ENCODE measurements around the gene KCNQ5.

Gene KCNQ5

DNA sequence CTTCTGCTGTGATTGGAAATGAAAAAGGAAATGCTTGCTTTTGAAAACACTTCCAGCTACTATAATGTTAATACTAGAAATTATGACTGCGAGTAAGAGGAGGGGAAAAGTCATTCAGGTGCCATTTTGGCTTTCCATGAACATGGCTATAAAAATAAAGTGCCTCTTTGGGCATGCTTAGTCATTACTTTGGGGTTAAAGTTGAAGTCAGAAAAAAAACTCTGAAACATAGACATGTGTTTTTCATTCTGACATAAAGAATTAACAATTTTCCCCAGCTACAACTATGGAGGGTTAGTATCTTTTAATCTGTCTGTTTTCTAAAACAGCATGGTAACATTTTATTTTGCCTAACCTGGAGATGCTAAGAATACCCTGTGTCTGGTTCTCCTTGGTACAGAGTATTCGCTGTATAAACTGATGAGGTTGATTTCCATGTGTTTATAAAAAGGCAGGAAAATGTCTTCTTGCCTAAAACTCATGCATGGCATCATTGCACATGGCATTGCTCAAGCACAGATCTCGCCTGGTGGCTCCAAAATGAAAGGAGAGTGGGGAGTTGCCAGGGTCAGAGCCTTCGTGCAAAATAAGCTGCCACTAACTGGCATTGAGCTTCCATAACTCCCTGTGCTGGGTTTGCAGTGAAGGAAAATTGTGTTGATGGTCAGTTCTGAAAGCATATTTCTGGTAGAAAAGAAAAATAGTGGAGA lies 188.9 kb downstream of the KCNQ5 start:
- no peak for DNase-seq

DNA sequence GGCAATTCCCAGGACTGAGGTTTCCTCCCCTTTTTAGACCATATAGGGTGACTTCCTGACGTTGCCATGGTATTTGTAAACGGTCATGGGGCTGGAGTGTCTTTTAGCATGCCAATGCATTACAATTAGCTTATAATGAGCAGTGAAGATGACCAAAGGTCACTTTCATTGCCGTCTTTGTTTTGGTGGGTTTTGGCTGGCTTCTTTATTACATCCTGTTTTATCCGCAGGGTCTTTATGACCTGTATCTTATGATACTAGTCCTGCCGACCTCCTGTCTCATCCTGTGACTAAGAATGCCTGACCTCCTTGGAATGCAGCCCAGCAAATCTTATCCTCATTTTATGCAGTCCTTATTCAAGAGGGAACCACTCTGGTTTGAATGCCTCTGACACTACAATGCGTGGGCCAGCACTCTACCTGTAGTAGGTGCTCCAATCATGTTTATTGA lies 190.1 kb downstream of the KCNQ5 start:
- DNase-seq: peak; percentile 16

DNA sequence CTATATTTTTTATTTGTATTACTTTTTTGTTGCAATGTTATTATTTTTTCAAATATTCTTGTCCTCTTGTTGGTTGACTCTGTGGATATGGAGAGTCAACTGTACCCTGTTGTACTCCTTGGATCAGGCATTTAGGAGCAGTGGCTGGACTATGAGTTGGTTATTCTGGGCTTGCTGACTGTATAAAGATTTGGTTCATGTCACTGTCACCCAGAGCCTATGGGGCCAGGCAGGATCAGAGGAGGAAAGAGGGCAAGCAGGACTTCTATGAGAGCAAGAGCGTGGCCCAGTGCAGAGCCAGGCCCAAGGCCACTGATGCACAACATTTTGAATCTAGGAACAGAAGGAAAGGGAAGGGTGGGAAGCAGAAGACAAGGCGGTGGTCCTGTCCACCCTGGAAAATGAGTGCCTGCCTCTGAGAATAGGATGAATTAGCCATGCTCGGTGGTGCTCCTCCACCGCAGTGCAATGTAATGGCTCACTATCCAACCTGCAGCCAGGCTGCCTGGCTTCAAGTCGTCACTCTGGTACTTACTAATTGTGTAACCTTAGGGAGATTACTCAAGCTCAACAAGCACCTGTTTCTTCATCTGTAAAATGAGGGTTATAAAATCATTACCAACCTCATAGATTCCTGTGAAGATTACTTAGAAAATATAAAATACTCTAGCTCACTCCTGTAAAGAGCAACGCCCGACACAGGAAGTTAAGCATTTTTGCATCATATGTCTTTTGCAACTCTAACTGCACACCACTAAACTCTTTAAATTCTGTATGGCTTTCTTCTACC lies 192.1 kb downstream of the KCNQ5 start:
- DNase-seq: no peak

DNA sequence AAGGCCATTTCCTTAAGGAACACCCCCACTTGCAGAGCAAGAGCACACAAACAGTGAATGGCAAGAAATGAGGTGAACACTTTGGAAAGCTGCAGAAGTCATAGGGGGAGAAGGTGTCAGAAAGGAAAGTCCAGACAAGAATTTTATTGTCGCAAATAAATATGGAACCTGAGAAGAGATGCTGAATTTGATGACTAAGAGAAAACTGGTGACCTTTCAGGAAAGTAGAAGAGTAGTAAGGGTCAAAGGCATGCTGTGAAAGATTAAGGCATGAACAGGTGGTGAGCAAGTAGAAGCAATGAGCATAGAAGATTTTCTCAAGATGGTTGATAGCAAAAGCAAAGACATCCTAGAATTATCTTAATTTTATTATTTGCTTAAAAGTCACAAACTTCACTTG lies 194.2 kb downstream of the KCNQ5 start:
- DNase-seq: no peak

DNA sequence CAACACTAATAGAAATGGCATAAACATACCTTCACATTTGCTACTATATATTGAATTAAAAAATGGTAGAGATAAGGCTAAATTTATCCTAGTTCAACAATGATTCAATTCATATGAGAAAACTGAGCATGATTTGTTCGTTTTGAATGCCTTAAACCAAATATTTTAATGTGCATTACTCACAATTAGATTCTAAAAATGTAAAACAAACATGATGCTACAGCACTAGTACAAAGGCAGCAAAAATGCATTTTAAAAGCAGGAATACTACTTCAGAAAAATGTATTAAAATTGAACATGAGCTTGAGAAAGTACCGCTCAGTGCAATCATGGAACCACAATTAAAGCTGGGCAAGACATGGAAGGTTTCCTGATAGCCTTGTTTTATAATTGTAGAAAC lies 195.3 kb downstream of the KCNQ5 start:
- DNase-seq: no peak

DNA sequence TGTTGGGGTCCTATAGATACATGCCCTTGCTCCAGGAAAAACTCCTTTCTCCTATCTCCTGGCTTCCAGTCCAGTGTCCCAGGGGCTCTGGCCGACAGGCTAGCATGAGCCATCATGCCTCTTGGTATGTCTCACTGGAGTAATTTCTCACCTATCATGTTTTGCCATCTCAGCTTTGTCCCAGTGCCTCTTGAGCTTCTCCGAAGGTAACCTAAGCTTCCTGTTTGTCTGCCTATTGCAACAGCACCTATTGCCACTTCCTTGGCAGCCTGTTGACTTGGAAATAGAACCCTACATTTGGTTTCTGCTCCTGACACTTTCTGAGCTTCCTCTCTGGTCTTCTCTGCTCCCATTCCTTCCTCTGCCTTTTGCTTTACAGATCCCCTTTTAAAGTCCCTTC lies 197.7 kb downstream of the KCNQ5 start:
- DNase-seq: no peak

DNA sequence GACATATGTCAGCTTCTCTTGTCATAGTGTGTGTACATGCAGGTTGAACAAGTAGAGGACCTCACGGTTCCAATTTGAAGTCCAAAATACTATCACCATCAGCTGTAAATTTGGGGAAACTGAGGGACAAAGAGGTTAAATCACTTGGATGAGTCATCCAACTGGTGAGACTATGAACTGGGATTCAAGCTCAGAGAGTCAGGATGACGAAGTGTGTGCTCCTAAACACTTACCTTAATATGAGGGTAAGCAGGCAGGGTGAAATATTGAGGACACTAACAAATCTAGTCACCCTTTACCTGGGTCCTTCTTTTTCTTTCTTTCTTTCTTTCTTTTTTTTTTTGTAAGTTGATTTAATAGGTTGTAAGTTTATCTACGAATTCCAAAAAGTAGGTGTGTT lies 198.3 kb downstream of the KCNQ5 start:
- no peak for DNase-seq

DNA sequence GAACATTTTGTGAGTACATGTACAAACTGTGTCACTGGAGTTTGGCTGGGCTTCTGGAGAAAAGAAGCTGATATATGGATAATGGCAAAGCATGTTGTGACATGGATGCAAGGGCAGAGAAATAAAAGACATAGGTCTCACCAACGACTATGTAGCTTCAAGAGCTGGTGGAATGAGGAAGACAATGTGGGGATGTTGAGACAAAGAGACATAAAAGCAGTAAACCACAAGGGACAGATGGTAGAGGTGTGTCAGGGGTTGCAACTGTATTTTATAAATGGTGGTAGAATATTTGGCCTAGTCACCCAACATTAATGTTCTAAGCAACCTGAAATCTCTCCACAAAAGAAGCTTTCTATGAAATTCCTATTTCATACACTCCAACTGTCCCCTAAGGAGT lies 199.0 kb downstream of the KCNQ5 start:
- DNase-seq: no peak

DNA sequence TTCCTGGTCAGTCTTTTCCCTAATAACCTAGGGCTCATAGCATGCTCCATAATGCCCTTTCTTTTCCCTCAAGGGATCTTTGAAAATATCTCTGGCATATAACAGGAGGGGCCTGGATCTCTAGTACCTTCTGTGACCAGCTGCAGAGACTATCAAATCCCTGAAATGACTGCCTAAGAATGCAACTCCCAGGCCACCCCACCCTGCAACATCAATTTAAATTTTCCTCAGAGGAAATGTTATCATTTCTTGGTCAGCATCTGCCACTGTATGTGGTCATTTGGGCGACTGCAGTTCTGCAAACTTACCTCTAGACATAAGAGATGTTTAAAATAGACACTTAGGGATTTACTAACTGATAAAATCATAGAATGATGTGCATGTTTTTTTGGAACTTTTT lies 200.2 kb downstream of the KCNQ5 start:
- no peak for DNase-seq

DNA sequence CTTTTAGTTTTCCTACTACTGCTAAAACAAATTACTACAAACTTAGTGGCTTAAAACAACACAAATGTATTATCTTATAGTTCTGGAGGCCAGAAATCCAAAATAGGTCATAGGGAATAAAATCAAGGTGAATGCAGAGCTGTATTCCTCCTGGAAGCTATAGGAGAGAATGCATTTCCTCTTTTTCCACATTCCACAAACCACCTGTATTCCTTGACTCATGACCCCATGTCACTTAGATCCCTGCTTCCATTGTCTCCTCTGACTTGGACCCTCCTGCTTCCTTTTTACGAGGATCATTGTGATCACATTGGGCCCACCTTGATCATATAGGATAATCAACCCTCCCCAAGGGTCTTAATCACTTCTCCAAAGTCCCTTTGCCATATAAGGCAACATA lies 200.8 kb downstream of the KCNQ5 start:
- no peak for DNase-seq

DNA sequence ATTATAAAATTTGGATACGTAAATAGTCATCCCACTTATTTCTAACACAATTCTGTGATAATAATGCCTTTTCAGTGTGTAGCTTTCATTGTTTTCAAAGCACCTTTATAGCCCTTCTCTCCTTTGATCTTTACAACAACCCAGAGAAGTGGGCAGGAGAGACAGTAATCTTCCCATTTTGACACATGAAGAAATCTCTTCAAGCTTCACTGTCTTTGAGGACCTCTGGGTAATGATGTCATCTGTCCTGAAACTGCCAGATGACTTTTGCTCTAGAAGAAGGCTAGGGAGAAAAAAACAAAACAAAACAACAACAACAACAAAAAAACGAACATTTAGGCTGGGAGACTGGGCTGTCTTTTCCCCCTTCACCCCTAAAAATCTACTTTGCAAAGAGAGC lies 203.0 kb downstream of the KCNQ5 start:
- DNase-seq: no peak

DNA sequence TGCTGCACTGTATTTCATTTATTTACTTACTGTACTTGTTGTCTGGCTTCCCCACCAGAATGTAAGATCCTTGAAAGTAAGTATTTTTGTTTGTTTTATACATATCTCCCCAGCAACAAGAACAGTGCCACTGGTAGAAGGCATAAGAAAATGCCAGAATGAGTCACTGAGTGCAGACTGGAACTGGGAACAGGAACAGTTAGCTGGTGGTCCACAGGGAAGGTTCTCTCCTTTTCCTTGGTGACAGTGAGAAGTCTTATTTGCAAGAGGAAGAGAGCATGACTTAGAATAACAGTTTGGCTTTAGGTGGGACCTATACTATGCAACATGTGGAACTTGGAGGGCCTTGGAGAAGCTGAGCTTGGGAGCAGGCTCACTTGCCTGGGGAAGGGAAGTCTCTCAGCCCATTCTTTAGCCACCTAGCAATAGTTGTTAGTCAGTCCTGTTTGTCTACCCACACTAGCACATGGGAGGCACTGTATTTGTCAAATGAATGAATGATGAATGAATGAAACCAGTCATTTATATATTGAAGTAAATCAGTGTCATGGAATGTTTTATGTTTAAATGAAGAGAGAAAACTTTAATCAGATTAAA lies 203.5 kb downstream of the KCNQ5 start:
- DNase-seq: peak; percentile 53

DNA sequence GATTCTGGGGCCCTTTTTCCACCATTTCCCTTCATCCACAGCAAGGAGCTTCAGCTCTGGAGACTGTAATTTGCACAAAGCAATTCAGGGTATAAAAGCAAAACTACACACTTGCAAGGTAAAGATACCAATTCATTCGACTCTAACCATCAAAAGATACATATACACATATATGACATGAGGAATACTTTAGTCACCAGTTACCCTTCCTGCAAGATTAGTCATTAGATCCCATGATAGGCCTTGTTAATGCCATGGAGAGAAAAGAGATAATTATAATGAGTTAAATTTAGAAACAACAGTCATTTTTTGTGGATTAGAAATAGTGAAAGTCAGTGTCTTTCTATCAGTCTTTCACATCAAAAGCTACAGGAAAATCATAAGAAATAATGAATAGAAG lies 204.2 kb downstream of the KCNQ5 start:
- peak; percentile 32 for DNase-seq

DNA sequence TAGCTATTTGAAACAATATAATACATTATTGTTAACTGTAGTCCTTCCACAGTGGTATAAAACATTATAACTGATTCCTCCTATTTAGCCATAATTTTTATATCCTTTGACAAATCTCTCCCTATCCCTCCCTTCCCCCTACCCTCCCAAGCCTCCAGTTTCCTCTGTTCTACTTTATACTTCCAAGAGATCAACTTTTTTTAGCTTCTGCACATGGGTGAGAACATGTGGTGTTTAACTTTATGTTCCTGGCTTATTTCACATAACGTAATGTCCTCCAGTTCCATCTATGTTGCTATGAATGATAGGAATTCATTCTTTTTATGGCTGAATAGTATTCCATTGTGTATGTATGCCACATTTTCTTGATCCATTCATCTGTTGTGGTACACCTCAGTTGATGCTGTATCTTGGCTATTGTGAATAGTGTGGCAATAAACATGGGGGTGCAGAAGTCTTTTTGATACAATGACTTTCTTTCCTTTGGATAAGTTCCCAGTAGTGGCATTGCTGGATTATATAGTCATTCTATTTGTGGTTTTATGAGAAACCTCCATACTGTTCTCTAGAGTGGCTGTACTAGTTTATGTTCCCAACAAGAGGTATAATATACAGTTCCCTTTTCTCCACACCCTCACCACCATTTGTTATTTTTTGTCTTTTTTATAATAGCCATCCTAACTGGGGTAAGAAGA lies 205.0 kb downstream of the KCNQ5 start:
- peak; percentile 66 for DNase-seq

DNA sequence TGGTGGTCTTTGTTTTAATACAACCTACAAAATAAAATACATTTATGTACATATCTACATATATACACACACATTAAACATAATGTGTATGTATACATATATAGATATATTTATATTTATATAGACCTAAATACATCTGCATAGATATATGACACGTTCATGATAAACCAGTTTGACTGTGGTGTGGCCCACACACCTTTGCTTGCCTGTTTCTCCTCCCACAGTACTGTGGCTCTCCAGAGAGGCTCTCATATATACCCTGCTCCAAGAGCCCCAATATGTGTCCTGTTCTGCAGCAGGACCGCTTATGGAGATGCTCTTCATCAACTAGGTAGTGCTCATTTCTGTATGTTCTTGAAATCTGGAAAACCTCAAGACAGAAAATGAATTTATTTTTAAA lies 207.0 kb downstream of the KCNQ5 start:
- DNase-seq: no peak

DNA sequence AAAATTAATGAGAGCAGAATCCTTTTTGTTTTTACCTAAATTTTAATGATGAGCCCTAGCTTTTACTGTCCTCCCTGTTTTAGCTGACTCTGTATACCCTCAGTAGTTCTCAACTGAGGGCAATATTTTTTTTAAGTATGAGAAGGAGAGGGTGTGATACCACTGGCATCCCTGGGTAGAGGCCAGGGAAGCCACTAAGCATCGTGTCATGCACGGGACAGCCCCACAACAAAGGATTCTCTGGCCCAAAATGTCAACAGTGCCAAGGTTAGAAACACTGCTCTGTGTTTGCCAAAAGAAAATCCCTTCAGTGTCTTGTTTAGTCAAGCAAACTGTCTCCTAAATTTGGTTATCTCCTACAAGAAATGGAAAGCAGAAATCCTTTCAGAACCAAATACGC lies 210.4 kb downstream of the KCNQ5 start:
- DNase-seq: peak; percentile 64

DNA sequence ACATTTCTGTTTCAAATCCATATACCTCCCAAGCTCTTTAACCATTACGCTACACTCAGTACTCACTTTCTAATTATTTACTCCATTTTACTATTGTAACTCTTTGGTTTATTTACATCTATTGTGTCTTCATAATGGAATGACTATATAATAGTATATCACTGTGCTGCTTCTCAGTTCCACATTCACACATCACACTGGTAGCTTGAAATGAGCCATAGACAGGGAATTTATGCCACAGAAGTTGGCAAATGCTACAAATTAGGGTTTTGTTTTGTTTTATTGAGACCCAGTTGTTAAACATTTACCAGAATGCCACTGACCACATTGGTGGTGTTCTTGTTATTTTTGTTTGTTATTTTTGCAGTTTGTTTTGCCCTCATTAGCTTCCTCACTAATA lies 213.9 kb downstream of the KCNQ5 start:
- DNase-seq: no peak

DNA sequence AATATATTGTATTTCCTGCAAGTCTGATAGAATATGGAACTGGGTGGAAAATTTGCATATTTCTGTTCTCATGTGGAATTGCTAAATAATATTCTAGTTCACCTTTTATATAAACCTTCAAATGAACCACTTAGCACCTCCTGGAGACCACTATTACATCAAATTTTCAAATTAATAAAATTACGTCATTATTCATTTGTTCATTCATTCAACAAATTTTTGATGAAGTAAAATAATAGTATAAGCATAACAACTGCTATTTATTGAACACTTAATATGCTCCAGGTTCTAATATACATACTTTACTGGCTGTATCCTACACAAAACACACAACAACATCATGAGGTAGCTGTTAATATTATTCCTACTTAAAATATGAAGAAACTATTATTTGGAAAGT lies 215.1 kb downstream of the KCNQ5 start:
- DNase-seq: no peak

DNA sequence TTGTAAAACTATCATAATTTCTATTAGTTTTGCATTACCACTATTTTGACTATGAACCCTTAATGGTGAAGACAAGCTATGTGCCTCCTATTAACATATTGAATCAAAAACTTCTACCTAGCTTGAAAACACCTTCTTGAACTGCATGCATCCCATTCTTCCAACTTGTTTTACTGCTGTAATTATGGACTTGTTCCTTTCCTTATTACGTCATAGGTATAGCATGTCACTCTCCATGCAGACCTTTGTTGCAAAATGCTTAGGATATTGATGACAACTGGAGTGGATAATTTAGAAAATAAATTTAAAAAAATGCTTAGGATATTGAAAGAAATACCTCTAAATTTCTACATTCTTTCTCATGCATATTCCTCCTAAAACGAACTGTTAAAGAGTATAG lies 219.3 kb downstream of the KCNQ5 start:
- DNase-seq: no peak

DNA sequence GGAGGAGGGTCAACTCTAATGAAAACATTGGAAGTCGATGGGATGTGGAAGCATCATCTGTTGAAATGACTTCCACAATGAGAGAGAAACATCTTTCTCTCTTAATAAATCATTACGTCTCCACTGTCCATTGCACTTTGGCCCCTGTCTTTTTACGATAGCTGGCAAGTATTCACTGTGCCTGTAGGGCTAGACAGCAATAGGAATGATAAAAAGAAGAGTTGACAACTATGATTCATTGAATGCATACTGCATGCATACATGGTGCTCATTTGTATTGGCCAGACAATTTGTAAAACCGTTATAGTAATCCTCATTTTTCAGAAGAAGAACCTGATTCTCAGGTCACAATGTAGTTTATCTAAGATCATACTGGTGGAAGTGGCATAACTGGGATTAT lies 220.3 kb downstream of the KCNQ5 start:
- DNase-seq: no peak

DNA sequence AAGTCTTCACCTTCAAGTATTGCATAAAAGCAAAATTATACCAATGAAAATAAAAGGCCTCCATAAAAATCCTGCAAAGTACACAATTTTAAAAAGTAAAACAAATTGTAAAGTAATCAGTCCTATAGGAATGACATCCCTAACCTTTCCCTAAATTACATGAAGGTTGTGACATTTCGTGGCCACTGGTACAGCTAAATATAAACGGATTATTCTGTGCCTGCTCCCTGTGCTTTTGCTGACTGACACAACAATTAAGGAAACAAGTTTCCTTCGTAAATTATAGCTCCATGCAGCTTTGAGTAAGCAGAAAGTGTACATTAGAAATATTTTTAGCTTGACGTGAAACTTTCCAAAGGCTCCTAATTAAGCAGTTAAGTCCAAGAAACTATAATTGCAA lies 222.8 kb downstream of the KCNQ5 start:
- no peak for DNase-seq

DNA sequence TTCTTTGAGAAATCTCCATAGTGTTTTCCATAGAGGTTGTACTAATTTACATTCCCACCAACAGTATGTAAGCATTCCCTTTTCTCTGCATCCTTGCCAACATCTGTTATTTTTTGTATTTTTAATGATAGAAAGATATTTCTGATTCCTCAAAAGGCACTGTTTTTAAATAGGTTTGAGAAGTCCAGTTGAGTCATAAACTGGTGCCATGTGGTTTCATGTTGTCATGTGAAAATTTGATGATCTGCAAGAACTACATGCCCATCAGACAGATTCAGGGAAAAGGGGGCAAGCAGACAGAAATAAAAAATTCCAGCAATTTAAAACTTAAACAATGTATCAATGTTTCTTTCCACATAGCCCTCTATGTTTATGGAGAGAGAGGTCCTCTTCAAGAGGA lies 227.5 kb downstream of the KCNQ5 start:
- peak; percentile 55 for DNase-seq

DNA sequence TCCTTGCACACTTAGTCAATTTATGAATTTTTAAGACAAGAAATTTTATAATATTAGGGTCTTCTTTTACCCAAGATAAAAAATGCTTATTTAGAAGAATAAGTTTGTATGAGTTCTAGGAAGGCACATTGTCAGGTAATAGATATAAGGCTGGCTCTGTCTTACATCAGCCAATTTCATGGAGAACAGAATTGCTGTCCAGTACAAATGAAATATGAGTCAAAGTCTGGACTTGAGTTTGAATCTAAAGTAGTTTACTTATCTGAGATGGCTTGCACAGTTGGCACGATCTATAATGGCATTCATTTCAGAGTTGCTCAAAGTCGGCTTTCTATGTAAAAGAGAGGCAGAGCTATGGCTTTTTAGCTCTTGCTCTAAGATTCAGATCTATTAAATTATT lies 228.2 kb downstream of the KCNQ5 start:
- no peak for DNase-seq

Measured in fibroblast of skin of scalp (primary cell).